ENCODE data around the gene FDX1. TPM values are rescaled to one million over a fixed set of nuclear protein-coding genes. Genes with fewer than 3 reads are reported as not detected.
A peak's percentile ranks its signal among the peaks of the same experiment; 100 is the strongest.

FDX1 gene
- total RNA-seq, 1 experiment from 2014 or later = 9.9 TPM

DNA sequence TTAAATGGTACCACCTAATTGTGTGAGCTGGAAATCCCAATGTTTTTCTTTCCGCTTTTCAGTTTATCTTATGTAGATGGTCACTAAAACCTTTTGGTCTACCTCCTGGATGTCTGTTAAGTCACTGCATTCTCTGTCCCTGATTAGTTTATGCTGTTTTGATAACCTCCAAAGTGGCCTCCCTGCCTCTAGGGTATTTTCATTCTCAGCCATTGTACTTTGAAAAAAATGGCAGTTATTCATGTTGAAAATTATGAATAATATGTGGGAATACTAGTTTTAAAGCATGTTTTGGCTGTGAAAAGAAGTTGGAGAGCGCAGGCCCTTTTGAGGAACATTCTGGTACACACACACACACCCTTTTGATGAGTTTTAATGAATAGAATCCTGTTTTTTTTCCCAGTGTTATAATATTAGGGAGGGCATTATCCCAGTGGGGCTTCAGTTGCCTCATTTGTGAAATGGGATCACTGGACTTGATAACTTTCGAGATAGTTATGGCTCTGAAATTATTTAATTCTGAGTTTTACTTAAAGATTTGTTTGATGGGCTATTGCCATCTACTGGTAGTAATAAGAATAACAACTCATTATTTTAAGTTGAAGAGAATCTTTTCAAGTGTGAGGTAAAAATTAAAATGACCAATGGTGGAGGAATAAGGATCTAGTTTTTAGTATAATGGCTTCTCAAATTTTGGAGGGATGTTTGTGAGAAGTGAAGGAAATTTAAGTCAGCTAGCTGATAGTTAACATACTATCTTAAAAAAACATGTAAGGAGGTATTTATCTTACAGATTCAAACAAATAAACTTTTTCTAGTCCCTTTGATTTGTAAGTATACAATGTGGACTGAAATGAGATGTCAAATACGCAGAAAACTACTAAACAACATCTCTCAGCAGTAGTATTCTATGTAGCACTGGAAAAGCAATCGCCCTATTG lies 3.9 kb downstream of the FDX1 start:
- DNase-seq (ENCODE audit: low spot score) (no peak), ATAC-seq (no peak)
- peaks cover 6% of the 10 kb centered on the region; the same call in 1 of the 2 replicates for H3K27me3 Mint-ChIP-seq (ENCODE audit: low read depth)
- ChIA-PET CTCF (interaction anchor here (1.2 to 2.1 kb wide), 3 partner anchors 72 to 494 kb away, joined by 3 to 23 read pairs (median 5); no protein-coding TSS in a partner anchor), POLR2A (no interaction called here)
- 0 out of 2 replicates have a peak, but pooled peaks cover 3% of the 10 kb centered on the region for H3K9me3 Mint-ChIP-seq
- peaks cover 44% of the 10 kb centered on the region for H3K4me1 Mint-ChIP-seq
- peaks cover 11% of the 10 kb centered on the region for H3K36me3 Mint-ChIP-seq
- TF ChIP-seq ZNF138 (CRISPR knock-in tag; conservative IDR thresholded peaks at IDR 0.05) = no peak
- no peak for TF ChIP-seq JUN (CRISPR knock-in tag; IDR thresholded peaks at IDR 0.05)
- TF ChIP-seq KAT7 (CRISPR knock-in tag; IDR thresholded peaks at IDR 0.05; ENCODE audit: borderline replicate concordance) = no peak
- TF ChIP-seq NR3C1 (CRISPR knock-in tag; conservative IDR thresholded peaks at IDR 0.05; ENCODE audit: low read depth) = no peak
- TF ChIP-seq, protein P1, sequence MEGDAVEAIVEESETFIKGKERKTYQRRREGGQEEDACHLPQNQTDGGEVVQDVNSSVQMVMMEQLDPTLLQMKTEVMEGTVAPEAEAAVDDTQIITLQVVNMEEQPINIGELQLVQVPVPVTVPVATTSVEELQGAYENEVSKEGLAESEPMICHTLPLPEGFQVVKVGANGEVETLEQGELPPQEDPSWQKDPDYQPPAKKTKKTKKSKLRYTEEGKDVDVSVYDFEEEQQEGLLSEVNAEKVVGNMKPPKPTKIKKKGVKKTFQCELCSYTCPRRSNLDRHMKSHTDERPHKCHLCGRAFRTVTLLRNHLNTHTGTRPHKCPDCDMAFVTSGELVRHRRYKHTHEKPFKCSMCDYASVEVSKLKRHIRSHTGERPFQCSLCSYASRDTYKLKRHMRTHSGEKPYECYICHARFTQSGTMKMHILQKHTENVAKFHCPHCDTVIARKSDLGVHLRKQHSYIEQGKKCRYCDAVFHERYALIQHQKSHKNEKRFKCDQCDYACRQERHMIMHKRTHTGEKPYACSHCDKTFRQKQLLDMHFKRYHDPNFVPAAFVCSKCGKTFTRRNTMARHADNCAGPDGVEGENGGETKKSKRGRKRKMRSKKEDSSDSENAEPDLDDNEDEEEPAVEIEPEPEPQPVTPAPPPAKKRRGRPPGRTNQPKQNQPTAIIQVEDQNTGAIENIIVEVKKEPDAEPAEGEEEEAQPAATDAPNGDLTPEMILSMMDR (IDR thresholded peaks at IDR 0.05) = peak; percentile 56
- H3K4me3 Mint-ChIP-seq = no peak overlapping the region
- H3K27ac Mint-ChIP-seq = no peak overlapping the region; the same call in 1 of the 2 replicates

DNA sequence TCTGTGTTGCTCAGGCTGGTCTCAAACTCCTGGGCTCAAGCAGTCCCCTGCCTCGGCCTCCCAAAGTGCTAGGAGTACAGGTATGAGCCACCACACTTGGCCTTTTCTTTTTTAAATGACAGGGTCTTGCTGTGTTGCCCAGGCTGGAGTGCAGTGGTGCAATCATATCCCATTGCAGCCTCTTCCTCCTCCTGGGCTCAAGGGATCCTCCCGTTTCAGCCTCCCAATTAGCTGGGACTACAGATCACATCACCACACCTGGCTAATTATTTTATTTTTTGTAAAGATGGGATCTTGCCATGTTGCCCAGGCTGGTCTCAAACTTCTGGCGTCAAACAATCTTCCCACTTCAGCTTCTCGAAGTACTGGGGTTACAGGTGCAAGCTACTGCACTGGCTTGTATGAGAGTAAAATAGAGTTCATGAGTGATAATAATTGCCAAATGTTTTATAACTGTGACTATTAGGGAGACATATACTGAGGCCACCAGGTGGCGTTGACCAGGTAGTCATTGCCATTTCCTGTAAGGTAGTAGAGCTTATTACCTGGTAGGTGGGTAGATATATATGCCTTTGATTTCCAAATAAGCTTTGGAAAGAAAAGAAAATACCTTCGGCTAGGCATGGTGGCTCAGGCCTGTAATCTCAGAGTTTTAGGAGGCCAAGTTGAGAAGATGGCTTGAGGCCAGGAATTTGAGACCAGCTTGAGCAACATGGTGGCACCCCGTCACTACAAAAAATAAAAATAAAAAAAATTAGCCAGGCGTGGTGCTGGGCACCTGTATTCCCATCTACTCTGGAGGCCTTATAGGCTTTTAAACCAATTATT lies 5.4 kb downstream of the FDX1 start:
- H3K27ac Mint-ChIP-seq = no peak overlapping the region
- H3K4me1 Mint-ChIP-seq = peaks cover 39% of the 10 kb centered on the region
- ChIA-PET POLR2A (no interaction called here), CTCF (interaction anchor here (0.6 to 1.7 kb wide), 24 partner anchors 10 to 1011 kb away, joined by 3 to 20 read pairs (median 4); partner anchors contain the start of gene RDX)
- ATAC-seq (peak; percentile 51), DNase-seq (ENCODE audit: low spot score) (peak; percentile 21)
- no peaks in the 10 kb centered on the region for H3K27me3 Mint-ChIP-seq (ENCODE audit: low read depth)
- peaks cover 25% of the 10 kb centered on the region for H3K36me3 Mint-ChIP-seq
- peak; percentile 62; the same call in 1 of the 2 replicates for TF ChIP-seq ZNF121 (CRISPR knock-in tag; IDR thresholded peaks at IDR 0.05)
- TF ChIP-seq, protein P1 (IDR thresholded peaks at IDR 0.05) = no peak
- H3K9me3 Mint-ChIP-seq = peaks cover 12% of the 10 kb centered on the region
- H3K4me3 Mint-ChIP-seq = no peak overlapping the region

DNA sequence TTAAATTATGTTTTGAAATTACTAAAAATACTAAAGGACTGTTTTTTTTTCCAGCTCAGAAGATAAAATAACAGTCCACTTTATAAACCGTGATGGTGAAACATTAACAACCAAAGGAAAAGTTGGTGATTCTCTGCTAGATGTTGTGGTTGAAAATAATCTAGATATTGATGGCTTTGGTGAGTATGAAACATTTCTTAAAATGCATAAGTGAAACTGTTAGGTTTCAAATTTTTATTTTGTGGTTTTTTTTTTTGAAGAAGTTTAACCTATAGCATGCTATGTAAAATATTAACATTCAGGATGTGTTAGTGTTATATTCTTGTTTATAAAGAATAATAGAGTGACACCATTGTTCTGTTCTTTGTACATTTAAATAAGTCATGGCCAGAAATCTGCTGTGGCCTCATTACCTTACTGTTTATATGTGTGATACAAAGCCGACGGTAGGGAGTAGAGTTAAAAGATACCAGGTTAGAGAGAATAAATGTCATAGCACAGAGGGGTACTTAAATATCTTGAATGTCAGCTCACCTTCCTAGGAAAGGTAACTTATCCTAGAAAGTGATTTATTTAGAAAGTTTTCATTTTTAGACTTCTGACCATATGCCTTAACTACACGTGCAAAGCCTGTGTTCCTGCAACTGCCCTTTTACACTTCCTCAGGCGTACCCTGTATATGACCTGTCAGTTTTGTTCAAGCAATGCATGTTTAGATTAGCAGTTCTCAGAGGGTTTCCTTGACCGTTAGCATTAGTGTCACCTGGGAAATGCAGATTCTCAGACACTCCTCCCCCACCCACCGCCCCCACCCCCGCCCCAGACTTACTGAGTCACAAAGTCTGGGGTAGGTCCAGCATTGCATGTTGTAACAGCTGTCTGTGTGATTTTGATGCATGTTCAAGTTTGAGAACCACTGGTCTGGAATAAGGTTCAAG lies 6.3 kb downstream of the FDX1 start:
- POLR2A ChIA-PET = no interaction called here
- TF ChIP-seq NR1H2 (CRISPR knock-in tag; IDR thresholded peaks at IDR 0.05) = no peak
- no peak for TF ChIP-seq FOXJ3 (CRISPR knock-in tag; IDR thresholded peaks at IDR 0.05; ENCODE audit: borderline replicate concordance)
- no peak for TF ChIP-seq CREB1 (CRISPR knock-in tag; IDR thresholded peaks at IDR 0.05)
- no peak for TF ChIP-seq MYBL2 (CRISPR knock-in tag; IDR thresholded peaks at IDR 0.05)
- TF ChIP-seq, protein P2, sequence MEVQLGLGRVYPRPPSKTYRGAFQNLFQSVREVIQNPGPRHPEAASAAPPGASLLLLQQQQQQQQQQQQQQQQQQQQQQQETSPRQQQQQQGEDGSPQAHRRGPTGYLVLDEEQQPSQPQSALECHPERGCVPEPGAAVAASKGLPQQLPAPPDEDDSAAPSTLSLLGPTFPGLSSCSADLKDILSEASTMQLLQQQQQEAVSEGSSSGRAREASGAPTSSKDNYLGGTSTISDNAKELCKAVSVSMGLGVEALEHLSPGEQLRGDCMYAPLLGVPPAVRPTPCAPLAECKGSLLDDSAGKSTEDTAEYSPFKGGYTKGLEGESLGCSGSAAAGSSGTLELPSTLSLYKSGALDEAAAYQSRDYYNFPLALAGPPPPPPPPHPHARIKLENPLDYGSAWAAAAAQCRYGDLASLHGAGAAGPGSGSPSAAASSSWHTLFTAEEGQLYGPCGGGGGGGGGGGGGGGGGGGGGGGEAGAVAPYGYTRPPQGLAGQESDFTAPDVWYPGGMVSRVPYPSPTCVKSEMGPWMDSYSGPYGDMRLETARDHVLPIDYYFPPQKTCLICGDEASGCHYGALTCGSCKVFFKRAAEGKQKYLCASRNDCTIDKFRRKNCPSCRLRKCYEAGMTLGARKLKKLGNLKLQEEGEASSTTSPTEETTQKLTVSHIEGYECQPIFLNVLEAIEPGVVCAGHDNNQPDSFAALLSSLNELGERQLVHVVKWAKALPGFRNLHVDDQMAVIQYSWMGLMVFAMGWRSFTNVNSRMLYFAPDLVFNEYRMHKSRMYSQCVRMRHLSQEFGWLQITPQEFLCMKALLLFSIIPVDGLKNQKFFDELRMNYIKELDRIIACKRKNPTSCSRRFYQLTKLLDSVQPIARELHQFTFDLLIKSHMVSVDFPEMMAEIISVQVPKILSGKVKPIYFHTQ (CRISPR knock-in tag; IDR thresholded peaks at IDR 0.05) = no peak
- no peak for TF ChIP-seq GABPB1 (CRISPR knock-in tag; IDR thresholded peaks at IDR 0.05)
- no peak for TF ChIP-seq ZNF396 (CRISPR knock-in tag; IDR thresholded peaks at IDR 0.05; ENCODE audit: borderline replicate concordance)
- TF ChIP-seq, protein P3, sequence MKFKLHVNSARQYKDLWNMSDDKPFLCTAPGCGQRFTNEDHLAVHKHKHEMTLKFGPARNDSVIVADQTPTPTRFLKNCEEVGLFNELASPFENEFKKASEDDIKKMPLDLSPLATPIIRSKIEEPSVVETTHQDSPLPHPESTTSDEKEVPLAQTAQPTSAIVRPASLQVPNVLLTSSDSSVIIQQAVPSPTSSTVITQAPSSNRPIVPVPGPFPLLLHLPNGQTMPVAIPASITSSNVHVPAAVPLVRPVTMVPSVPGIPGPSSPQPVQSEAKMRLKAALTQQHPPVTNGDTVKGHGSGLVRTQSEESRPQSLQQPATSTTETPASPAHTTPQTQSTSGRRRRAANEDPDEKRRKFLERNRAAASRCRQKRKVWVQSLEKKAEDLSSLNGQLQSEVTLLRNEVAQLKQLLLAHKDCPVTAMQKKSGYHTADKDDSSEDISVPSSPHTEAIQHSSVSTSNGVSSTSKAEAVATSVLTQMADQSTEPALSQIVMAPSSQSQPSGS (CRISPR knock-in tag; IDR thresholded peaks at IDR 0.05; ENCODE audit: borderline replicate concordance, low read depth) = no peak
- no peak for TF ChIP-seq ATF3 (CRISPR knock-in tag; conservative IDR thresholded peaks at IDR 0.05)
- no peak for TF ChIP-seq RELA (CRISPR knock-in tag; IDR thresholded peaks at IDR 0.05; ENCODE audit: borderline replicate concordance)
- no peak for TF ChIP-seq HMGA2 (CRISPR knock-in tag; IDR thresholded peaks at IDR 0.05)
- TF ChIP-seq ZNF317 (CRISPR knock-in tag; IDR thresholded peaks at IDR 0.05; ENCODE audit: borderline replicate concordance, low read depth) = no peak

More for the DNA sequence above, 6.3 kb downstream of the FDX1 start:
- Mint-ChIP-seq H3K36me3 (peaks cover 34% of the 10 kb centered on the region), H3K27me3 (ENCODE audit: low read depth) (no peaks in the 10 kb centered on the region), H3K4me1 (peaks cover 34% of the 10 kb centered on the region), H3K27ac (no peak overlapping the region), H3K4me3 (no peak overlapping the region), H3K9me3 (peaks cover 21% of the 10 kb centered on the region)
- no peak for ATAC-seq
- DNase-seq (ENCODE audit: low spot score) = no peak
- CTCF ChIA-PET = interaction anchor here (0.6 to 1.7 kb wide), 20 partner anchors 9 to 1010 kb away, joined by 3 to 20 read pairs (median 4); partner anchors contain the start of gene RDX

Data from WTC11 (cell line).